ENCODE results near the gene CDK5RAP3. TPM values are rescaled to one million over a fixed set of nuclear protein-coding genes. Genes with fewer than 3 reads are reported as not detected.

CDK5RAP3 gene
- total and polyA plus RNA-seq, 2 of the 13 experiments (the other 11 are each of a cell fraction or from before 2014, with no cell fraction given): 128 to 154 TPM

DNA sequence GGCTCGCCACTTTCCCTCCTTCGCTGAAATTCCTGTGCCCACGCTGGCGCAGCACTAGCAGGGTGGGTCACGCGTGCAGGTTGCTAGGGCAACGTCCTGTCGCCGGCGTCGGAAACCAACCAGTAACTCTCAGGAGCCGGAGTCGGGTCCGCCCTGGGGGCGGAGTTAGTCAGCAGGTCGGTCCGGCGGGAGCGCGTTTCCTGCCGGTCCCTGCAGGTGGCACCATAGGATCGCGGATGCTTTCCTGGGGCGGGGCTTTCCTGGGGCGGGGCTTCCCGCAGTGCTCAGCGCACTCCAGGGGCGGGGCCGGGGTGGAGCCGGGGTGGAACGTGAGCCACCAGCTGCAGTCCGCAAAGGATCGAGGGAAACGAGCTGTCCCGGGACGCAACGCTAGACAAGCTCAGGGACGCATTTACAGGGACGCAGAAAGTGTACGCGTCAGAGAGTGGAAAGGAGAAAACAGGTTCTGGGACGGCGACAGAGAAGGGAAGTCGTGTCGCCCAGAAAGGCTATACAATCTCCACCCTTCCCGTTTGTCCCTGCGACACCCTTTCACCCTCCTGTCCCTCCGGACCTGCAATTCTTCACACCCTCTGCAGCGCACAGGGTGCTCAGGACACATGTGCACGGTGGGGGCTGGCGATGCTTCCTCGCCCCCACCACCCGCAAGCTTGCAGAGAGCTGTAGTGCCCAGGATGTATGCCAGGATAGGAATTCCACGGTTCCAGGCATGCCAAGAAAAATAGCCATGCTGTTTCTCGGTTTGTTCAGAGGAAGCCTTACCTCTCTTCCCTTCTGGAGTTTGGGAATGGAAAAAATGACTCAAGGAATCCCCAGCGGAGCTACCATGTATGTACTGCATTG, 54.4 kb downstream of the CDK5RAP3 start (continued):
- no peak for TF ChIP-seq NONO (IDR thresholded peaks at IDR 0.05)
- TF ChIP-seq NONO (CRISPR knock-in tag; conservative IDR thresholded peaks at IDR 0.05): peak; percentile 51; the same call in 1 of the 2 replicates
- no peak; the same call in 1 of the 2 replicates for TF ChIP-seq ZSCAN21 (CRISPR knock-in tag; IDR thresholded peaks at IDR 0.05; ENCODE audit: borderline replicate concordance)
- TF ChIP-seq U2AF1 (optimal IDR thresholded peaks at IDR 0.05; ENCODE audit: low read depth, low read length): no peak
- TF ChIP-seq, protein P1, sequence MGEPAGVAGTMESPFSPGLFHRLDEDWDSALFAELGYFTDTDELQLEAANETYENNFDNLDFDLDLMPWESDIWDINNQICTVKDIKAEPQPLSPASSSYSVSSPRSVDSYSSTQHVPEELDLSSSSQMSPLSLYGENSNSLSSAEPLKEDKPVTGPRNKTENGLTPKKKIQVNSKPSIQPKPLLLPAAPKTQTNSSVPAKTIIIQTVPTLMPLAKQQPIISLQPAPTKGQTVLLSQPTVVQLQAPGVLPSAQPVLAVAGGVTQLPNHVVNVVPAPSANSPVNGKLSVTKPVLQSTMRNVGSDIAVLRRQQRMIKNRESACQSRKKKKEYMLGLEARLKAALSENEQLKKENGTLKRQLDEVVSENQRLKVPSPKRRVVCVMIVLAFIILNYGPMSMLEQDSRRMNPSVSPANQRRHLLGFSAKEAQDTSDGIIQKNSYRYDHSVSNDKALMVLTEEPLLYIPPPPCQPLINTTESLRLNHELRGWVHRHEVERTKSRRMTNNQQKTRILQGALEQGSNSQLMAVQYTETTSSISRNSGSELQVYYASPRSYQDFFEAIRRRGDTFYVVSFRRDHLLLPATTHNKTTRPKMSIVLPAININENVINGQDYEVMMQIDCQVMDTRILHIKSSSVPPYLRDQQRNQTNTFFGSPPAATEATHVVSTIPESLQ (CRISPR knock-in tag; conservative IDR thresholded peaks at IDR 0.05): no peak
- TF ChIP-seq, protein P2, sequence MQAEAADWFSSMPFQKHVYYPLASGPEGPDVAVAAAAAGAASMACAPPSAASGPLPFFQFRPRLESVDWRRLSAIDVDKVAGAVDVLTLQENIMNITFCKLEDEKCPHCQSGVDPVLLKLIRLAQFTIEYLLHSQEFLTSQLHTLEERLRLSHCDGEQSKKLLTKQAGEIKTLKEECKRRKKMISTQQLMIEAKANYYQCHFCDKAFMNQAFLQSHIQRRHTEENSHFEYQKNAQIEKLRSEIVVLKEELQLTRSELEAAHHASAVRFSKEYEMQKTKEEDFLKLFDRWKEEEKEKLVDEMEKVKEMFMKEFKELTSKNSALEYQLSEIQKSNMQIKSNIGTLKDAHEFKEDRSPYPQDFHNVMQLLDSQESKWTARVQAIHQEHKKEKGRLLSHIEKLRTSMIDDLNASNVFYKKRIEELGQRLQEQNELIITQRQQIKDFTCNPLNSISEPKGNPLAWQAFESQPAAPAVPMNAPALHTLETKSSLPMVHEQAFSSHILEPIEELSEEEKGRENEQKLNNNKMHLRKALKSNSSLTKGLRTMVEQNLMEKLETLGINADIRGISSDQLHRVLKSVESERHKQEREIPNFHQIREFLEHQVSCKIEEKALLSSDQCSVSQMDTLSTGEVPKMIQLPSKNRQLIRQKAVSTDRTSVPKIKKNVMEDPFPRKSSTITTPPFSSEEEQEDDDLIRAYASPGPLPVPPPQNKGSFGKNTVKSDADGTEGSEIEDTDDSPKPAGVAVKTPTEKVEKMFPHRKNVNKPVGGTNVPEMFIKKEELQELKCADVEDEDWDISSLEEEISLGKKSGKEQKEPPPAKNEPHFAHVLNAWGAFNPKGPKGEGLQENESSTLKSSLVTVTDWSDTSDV (CRISPR knock-in tag; IDR thresholded peaks at IDR 0.05): no peak
- TF ChIP-seq DNMT1 (CRISPR knock-in tag; IDR thresholded peaks at IDR 0.05): no peak
- TF ChIP-seq, protein P3, sequence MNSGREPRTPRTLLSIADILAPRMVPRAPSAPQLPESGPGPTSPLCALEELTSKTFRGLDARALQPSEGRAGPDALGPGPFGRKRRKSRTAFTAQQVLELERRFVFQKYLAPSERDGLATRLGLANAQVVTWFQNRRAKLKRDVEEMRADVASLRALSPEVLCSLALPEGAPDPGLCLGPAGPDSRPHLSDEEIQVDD (CRISPR knock-in tag; IDR thresholded peaks at IDR 0.05; ENCODE audit: borderline replicate concordance): no peak
- no peak for TF ChIP-seq ZNF10 (CRISPR knock-in tag; IDR thresholded peaks at IDR 0.05; ENCODE audit: borderline replicate concordance, low read depth)
- no peak for TF ChIP-seq KDM1A (CRISPR knock-in tag; IDR thresholded peaks at IDR 0.05)
- no peak; the same call in 1 of the 2 replicates for TF ChIP-seq ZNF543 (CRISPR knock-in tag; IDR thresholded peaks at IDR 0.05)
- no peak for TF ChIP-seq TCF7 (IDR thresholded peaks at IDR 0.05; ENCODE audit: low read depth)
- no peak for TF ChIP-seq ZNF746 (CRISPR knock-in tag; IDR thresholded peaks at IDR 0.05)
- peak; percentile 88; the same call in 1 of the 2 replicates for TF ChIP-seq KLF12 (CRISPR knock-in tag; IDR thresholded peaks at IDR 0.05; ENCODE audit: borderline replicate concordance)
- TF ChIP-seq, protein P4, sequence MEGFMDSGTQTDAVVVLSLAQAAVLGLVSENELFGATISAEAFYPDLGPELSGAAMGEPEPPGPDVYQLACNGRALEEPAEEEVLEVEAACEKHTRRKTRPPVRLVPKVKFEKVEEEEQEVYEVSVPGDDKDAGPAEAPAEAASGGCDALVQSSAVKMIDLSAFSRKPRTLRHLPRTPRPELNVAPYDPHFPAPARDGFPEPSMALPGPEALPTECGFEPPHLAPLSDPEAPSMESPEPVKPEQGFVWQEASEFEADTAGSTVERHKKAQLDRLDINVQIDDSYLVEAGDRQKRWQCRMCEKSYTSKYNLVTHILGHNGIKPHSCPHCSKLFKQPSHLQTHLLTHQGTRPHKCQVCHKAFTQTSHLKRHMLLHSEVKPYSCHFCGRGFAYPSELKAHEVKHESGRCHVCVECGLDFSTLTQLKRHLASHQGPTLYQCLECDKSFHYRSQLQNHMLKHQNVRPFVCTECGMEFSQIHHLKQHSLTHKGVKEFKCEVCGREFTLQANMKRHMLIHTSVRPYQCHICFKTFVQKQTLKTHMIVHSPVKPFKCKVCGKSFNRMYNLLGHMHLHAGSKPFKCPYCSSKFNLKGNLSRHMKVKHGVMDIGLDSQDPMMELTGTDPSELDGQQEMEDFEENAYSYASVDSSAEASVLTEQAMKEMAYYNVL (CRISPR knock-in tag; IDR thresholded peaks at IDR 0.05; ENCODE audit: borderline replicate concordance): no peak
- TF ChIP-seq, protein P5, sequence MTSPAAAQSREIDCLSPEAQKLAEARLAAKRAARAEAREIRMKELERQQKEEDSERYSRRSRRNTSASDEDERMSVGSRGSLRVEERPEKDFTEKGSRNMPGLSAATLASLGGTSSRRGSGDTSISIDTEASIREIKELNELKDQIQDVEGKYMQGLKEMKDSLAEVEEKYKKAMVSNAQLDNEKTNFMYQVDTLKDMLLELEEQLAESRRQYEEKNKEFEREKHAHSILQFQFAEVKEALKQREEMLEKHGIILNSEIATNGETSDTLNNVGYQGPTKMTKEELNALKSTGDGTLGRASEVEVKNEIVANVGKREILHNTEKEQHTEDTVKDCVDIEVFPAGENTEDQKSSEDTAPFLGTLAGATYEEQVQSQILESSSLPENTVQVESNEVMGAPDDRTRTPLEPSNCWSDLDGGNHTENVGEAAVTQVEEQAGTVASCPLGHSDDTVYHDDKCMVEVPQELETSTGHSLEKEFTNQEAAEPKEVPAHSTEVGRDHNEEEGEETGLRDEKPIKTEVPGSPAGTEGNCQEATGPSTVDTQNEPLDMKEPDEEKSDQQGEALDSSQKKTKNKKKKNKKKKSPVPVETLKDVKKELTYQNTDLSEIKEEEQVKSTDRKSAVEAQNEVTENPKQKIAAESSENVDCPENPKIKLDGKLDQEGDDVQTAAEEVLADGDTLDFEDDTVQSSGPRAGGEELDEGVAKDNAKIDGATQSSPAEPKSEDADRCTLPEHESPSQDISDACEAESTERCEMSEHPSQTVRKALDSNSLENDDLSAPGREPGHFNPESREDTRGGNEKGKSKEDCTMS (CRISPR knock-in tag; conservative IDR thresholded peaks at IDR 0.05): no peak
- peak; percentile 81 for TF ChIP-seq SP5 (CRISPR knock-in tag; IDR thresholded peaks at IDR 0.05; ENCODE audit: borderline replicate concordance, low read depth)
- TF ChIP-seq ZFAT (CRISPR knock-in tag; conservative IDR thresholded peaks at IDR 0.05): no peak
